OCI-LY7 (cell line): ENCODE data around the gene IRX4. TPM values are rescaled to one million over a fixed set of nuclear protein-coding genes. Genes with fewer than 3 reads are reported as not detected.

Experiments used
- BruUV-seq: library from RNA; stranded (reverse); fragments of 400-500 nt; replicated peaks from 2 replicates; lab custom pipeline; 2021; lab: Mats Ljungman, UMichigan
- CTCF ChIA-PET: fragments of 300-600 bp; sonication (Branson Sonifier 250); formaldehyde crosslinking; loops from one replicate; lab custom pipeline; 2022; ENCODE audit warnings: antibody characterized with exemption; ENCODE audit not compliant: unreplicated experiment; lab: Charles Lee
- POLR2A ChIA-PET: fragments of 300-600 bp; sonication (Branson Sonifier 250); formaldehyde crosslinking; loops from one replicate; lab custom pipeline; 2022; ENCODE audit warnings: antibody characterized with exemption; lab: Charles Lee
- DNase-seq: peaks from one replicate; pipeline ENCODE4 v3.0.0-alpha.2; 2015; ENCODE audit warnings: low spot score
- H2AFZ ChIP-seq: fragments of 200-600 bp; sonication (generic), shearing (Covaris generic); 2 replicates; pipeline ENCODE4 v1.6.1; 2014; ENCODE audit warnings: mild to moderate bottlenecking, antibody characterized with exemption, low read length, moderate library complexity
- H3K27ac ChIP-seq: fragments of 200-600 bp; sonication (generic); 2 replicates; pipeline ENCODE4 v1.5.1; 2014; ENCODE audit warnings: mixed run types, low read depth, mild to moderate bottlenecking, moderate library complexity, low read length, inconsistent platforms; ENCODE audit not compliant: poor library complexity, severe bottlenecking
- H3K36me3 ChIP-seq: fragments of 200-600 bp; sonication (generic); 2 replicates; pipeline ENCODE4 v1.6.1; 2014; ENCODE audit warnings: mild to moderate bottlenecking, antibody characterized with exemption, low read length, moderate library complexity, mixed read lengths; ENCODE audit not compliant: insufficient read depth
- H3K4me1 ChIP-seq: fragments of 200-600 bp; sonication (generic); 2 replicates; pipeline ENCODE4 v1.5.1; 2014; ENCODE audit warnings: mild to moderate bottlenecking, low read length; ENCODE audit not compliant: insufficient read depth, poor library complexity, severe bottlenecking
- H3K4me2 ChIP-seq: fragments of 200-600 bp; sonication (generic); 2 replicates; pipeline ENCODE4 v1.6.1; 2014; ENCODE audit warnings: mild to moderate bottlenecking, low read length
- H3K4me3 ChIP-seq: fragments of 200-600 bp; sonication (generic); 2 replicates; pipeline ENCODE4 v1.5.1; 2014; ENCODE audit warnings: mild to moderate bottlenecking, low read depth, low read length; ENCODE audit not compliant: poor library complexity, severe bottlenecking
- H3K79me2 ChIP-seq: fragments of 200-600 bp; sonication (generic); 2 replicates; pipeline ENCODE4 v1.6.1; 2016; ENCODE audit warnings: low read depth, mild to moderate bottlenecking, low read length, moderate library complexity, mixed read lengths; ENCODE audit not compliant: insufficient read depth
- H3K9me2 ChIP-seq: fragments of 200-600 bp; sonication (generic); 2 replicates; pipeline ENCODE4 v1.6.1; 2016; ENCODE audit warnings: mild to moderate bottlenecking, low read length, mixed read lengths; ENCODE audit not compliant: insufficient read depth
- H3K9me3 ChIP-seq: fragments of 200-600 bp; sonication (generic); 2 replicates; pipeline ENCODE4 v1.6.1; 2014; ENCODE audit warnings: mild to moderate bottlenecking, mixed run types, low read length, mixed read lengths
- H4K20me1 ChIP-seq: fragments of 200-600 bp; sonication (generic); 2 replicates; pipeline ENCODE4 v1.6.1; 2014; ENCODE audit warnings: mild to moderate bottlenecking, antibody characterized with exemption, low read length, moderate library complexity, mixed read lengths; ENCODE audit not compliant: insufficient read depth
- EZH2phosphoT487 ChIP-seq: fragments of 200-600 bp; sonication (generic); IDR thresholded peaks from 2 replicates; pipeline ENCODE4 v1.6.1; 2018; ENCODE audit warnings: low read depth, borderline replicate concordance, mild to moderate bottlenecking, mixed run types, antibody characterized with exemption, low read length, moderate library complexity, mixed read lengths
- intact Hi-C: fragments of 100-400 bp; cut with micrococcal nuclease; formaldehyde crosslinking; loops from one replicate; pipeline ENCODE4 v1.10.0; 2022; ENCODE audit not compliant: unreplicated experiment
- total RNA-seq, 2 experiments: library from RNA; depleted of rRNA in 1 of 2; stranded (reverse); fragments of >200 nt in 1 of 2; shearing (Covaris generic) in 1 of 2; gene quantifications; 2 replicates each; pipeline ENCODE4 v1.2.3, GENCODE V29; 2014 to 2022
- TF ChIP-seq, protein P1 (sequence below): fragments of 200-600 bp; sonication (generic); conservative IDR thresholded peaks from 2 replicates; pipeline ENCODE4 v1.5.1; 2014; ENCODE audit warnings: mild to moderate bottlenecking, antibody characterized with exemption, low read length, moderate library complexity, mixed read lengths

IRX4 gene
- total RNA-seq, 2 experiments from 2014 or later: not detected

GRCh38 chr5:1929108-1929991 is 46.6 kb upstream of the IRX4 start:
- ChIA-PET CTCF (no interaction called here), POLR2A (no interaction called here)
- no TSS peak for BruUV-seq
- no peak overlapping the region for H3K4me2 ChIP-seq
- no peaks in the 10 kb centered on the region for H3K36me3 ChIP-seq
- 0 out of 2 replicates have a peak, but pooled peaks cover 4% of the 10 kb centered on the region for H3K9me3 ChIP-seq
- no peak overlapping the region for H3K27ac ChIP-seq
- no peak overlapping the region for H3K4me3 ChIP-seq
- intact Hi-C loops: no loop called here
- H3K4me1 ChIP-seq: no peaks in the 10 kb centered on the region
- H3K9me2 ChIP-seq: no peaks in the 10 kb centered on the region
- no peak overlapping the region for H2AFZ ChIP-seq
- TF ChIP-seq, protein P1, sequence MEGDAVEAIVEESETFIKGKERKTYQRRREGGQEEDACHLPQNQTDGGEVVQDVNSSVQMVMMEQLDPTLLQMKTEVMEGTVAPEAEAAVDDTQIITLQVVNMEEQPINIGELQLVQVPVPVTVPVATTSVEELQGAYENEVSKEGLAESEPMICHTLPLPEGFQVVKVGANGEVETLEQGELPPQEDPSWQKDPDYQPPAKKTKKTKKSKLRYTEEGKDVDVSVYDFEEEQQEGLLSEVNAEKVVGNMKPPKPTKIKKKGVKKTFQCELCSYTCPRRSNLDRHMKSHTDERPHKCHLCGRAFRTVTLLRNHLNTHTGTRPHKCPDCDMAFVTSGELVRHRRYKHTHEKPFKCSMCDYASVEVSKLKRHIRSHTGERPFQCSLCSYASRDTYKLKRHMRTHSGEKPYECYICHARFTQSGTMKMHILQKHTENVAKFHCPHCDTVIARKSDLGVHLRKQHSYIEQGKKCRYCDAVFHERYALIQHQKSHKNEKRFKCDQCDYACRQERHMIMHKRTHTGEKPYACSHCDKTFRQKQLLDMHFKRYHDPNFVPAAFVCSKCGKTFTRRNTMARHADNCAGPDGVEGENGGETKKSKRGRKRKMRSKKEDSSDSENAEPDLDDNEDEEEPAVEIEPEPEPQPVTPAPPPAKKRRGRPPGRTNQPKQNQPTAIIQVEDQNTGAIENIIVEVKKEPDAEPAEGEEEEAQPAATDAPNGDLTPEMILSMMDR: no peak
- no peak for TF ChIP-seq EZH2phosphoT487
- H3K79me2 ChIP-seq: no peaks in the 10 kb centered on the region
- no peaks in the 10 kb centered on the region for H4K20me1 ChIP-seq
- no peak for DNase-seq

DNA sequence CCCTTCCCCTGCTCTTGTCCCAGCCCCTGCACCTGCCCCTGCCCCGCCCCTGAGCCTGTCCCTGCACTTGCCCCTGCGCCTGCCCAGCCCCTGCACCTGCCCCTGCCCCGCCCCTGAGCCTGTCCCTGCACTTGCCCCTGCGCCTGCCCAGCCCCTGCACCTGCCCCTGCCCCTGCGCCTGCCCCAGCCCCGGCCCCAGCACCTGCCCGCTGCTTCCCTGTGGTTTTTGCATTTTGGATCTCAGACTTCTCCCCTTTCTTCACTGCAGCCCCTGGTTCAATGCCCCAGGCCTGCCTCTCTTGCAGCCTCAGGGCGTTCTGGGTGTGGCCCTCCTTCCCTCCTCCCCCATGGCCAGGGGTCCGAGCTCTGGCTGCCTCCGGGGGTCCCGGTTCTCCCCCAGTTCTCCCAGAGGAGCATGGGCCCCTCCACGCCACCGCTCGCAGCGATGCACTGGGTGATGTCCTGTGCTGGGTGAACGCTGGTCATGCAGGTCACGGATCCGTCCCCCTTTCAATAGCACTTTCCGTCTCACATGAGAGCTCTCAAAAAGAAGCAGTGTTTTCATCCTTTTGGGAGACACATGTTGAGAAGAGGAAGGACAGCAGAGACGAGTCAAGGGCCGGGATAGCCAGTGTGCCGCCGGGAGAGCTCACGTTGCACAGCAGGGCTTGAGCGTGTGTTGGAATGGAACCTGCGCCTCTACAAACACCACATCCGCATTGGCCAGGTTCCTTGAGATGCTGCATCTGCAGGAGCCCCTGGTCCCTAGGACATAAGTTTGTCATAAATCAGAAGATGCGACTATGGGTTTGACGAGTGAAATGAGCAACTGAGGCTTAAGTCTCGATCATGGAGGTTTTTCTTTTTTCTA is 44.0 kb upstream of the IRX4 start:
- H3K9me3 ChIP-seq: 0 out of 2 replicates have a peak, but pooled peaks cover 4% of the 10 kb centered on the region
- no peak overlapping the region for H3K4me2 ChIP-seq
- H3K36me3 ChIP-seq: no peaks in the 10 kb centered on the region
- TF ChIP-seq EZH2phosphoT487: no peak
- TF ChIP-seq, protein P1: no peak
- H4K20me1 ChIP-seq: no peaks in the 10 kb centered on the region
- POLR2A ChIA-PET: no interaction called here
- no peak for DNase-seq
- CTCF ChIA-PET: interaction anchor here (0.5 kb wide), 1 partner anchor 1484 kb away, joined by 3 read pairs; no protein-coding TSS in a partner anchor
- BruUV-seq: no TSS peak
- no peak overlapping the region for H2AFZ ChIP-seq
- intact Hi-C loops: no loop called here
- no peak overlapping the region for H3K4me3 ChIP-seq
- no peaks in the 10 kb centered on the region for H3K9me2 ChIP-seq
- no peaks in the 10 kb centered on the region for H3K79me2 ChIP-seq
- no peaks in the 10 kb centered on the region for H3K4me1 ChIP-seq
- no peak overlapping the region for H3K27ac ChIP-seq
